ENCODE data around the gene HSPA6.
A peak's percentile ranks its signal among the peaks of the same experiment; 100 is the strongest.
"Not testable (repeated sequence)": the region's sequence is repeated elsewhere in the genome, so short reads cannot be mapped to it uniquely, and the experiment has no call there.

The HSPA6 gene

GRCh38 chr1:161503394-161503748 is 21.0 kb upstream of the HSPA6 start:
- no peak for DNase-seq (ENCODE audit: low read depth in 2 of 2)

GRCh38 chr1:161505686-161506085 is 18.7 kb upstream of the HSPA6 start:
- DNase-seq (ENCODE audit: low read depth in 2 of 2), result no peak

- no peak for DNase-seq (ENCODE audit: low read depth in 2 of 2)
Observed at GRCh38 chr1:161506336-161507223, 17.8 kb upstream of the HSPA6 start.

- DNase-seq (ENCODE audit: low read depth in 2 of 2), result no peak
Observed at GRCh38 chr1:161510477-161510876, 13.9 kb upstream of the HSPA6 start.

DNA sequence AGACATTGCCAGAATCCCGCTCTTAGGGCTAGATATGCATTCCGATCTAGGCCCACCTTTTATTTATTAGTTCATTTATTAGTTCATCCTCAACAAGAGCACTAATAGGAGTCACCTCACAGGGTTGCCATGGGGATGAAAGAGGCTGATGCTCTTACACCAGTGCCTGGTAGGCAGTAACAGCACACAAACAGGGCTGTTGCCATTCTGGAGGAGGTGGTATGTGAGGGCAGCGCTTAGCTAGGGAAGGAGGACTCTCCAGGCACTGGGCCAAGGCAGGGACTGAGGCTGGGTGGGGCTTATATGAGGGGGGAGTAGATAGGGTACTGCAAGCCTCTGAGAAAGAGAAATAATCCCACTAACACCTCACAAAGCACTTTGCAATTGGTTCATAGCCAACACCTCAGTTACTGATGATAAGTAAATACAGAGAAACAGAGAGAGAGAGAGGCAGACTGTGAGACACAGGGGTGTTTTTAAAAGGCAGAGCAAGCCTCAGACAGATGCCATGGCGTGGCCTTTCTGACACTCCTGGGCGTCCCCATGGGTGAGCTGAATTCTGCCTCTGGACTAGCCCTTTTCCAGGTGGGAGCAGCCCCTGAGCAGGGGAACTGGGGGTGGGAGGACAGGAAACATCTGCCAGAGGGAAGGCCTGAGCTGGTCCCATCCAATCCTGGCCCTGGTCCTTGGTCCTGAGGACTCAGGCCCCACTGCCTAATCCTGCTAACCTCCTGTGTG is 13.2 kb upstream of the HSPA6 start:
- DNase-seq (ENCODE audit: low read depth in 2 of 2), result no peak

DNA sequence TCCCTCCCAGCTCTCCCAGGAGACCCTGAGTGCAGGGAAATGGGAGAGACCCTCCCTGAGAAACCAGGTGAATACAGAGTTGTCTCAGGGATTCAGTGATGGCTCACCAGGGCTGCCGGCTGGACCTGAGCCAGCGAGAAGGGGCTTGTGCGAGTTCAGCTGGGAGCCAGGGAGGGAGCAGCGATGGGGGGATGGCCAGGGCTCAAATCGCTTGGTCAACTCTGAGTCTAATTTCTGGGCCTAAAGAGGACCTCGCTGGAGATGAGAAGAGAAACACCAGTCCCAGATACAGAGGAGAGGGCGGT is 12.6 kb upstream of the HSPA6 start:
- no peak for DNase-seq (ENCODE audit: low read depth in 2 of 2)

GRCh38 chr1:161512636-161513447 is 11.5 kb upstream of the HSPA6 start:
- not testable (repeated sequence) for DNase-seq (ENCODE audit: low read depth in 2 of 2)

DNA sequence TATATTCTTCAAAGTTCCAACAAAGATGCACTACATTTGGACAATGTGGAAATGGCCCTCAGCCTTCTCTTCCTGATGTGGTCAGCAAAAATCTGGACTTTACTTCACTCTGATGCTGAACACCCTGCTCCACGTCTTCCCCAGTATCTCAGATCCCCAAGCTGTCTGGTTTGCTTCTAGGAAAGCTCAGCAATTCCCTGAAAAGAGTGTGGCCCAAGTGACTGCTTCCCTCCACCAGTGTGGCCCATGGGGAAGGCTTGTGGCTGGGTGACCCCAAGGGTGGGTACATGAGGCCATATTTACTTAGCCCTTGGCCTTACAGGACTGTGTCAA is 10.9 kb upstream of the HSPA6 start:
- DNase-seq (ENCODE audit: low read depth in 2 of 2), result not testable (repeated sequence)

DNA sequence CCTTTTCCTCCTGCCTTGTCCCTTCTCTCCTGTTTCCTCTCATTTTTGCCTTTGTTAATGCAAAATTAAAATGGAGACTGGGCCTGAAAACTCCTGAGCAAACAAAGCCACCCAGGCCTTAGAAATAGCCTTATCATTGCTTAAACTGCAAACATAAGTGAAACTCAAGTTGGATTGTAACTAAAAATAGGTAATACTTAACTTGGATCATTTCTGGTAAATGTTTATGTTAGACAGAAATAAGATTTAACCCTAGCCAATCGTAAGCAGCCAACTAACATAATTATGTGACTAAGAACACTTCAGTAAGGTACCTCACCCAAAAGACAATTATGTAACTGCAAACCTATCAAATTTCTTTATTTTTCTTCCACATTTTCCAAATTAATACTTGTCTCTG is 10.4 kb upstream of the HSPA6 start:
- not testable (repeated sequence) for DNase-seq (ENCODE audit: low read depth in 2 of 2)

DNA sequence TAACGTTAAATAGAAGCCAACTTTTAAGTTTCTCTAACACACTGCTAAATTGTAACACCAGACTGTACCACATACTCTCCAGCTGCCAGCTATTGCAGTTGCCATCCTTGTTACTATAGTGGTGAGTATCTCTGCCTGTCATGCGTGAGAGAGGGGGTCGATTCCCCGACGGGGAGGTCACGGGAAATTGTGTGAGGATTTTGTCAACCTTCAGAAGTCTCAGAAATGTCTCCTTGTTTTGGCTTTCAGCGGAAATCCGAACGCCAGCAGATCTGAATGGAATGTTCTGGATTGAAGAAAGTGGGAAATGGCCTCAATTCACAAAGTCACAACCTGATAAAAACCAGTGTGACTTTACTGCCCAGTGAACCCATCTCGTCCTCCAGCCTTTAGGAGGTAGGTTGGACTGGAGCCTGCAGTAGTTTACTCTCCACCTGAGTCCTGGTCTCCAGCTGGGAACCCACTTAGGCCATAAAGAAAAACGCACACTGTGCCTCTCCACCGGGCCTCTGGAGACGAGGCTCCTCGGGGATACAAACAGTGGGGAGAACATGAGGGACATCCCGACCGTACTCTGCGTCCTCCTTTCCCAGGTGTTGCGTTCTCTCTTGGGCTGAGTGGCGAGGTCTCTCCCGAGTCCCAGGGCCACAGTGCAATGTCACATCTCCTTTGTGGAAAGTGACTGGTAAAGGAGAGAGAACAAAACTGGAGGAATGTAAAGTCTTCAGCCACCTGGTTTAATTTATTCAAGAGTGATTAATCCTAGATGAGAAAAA is 1.1 kb upstream of the HSPA6 start:
- DNase-seq (ENCODE audit: low read depth in 2 of 2), result not testable (repeated sequence)

- DNase-seq (ENCODE audit: low read depth in 2 of 2), result not testable (repeated sequence)
Observed at GRCh38 chr1:161524742-161525291, 477 bp downstream of the HSPA6 start.

DNA sequence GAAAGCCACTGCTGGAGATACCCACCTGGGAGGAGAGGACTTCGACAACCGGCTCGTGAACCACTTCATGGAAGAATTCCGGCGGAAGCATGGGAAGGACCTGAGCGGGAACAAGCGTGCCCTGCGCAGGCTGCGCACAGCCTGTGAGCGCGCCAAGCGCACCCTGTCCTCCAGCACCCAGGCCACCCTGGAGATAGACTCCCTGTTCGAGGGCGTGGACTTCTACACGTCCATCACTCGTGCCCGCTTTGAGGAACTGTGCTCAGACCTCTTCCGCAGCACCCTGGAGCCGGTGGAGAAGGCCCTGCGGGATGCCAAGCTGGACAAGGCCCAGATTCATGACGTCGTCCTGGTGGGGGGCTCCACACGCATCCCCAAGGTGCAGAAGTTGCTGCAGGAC is 981 bp downstream of the HSPA6 start:
- DNase-seq (ENCODE audit: low read depth in 2 of 2), result not testable (repeated sequence)

DNA sequence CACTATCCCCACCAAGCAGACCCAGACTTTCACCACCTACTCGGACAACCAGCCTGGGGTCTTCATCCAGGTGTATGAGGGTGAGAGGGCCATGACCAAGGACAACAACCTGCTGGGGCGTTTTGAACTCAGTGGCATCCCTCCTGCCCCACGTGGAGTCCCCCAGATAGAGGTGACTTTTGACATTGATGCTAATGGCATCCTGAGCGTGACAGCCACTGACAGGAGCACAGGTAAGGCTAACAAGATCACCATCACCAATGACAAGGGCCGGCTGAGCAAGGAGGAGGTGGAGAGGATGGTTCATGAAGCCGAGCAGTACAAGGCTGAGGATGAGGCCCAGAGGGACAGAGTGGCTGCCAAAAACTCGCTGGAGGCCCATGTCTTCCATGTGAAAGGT is 1.6 kb downstream of the HSPA6 start:
- not testable (repeated sequence) for DNase-seq (ENCODE audit: low read depth in 2 of 2)

- not testable (repeated sequence) for DNase-seq (ENCODE audit: low read depth in 2 of 2)
Observed at GRCh38 chr1:161528550-161528949, 4.2 kb downstream of the HSPA6 start.

- not testable (repeated sequence) for DNase-seq (ENCODE audit: low read depth in 2 of 2)
Observed at GRCh38 chr1:161529463-161530104, 5.2 kb downstream of the HSPA6 start.

DNA sequence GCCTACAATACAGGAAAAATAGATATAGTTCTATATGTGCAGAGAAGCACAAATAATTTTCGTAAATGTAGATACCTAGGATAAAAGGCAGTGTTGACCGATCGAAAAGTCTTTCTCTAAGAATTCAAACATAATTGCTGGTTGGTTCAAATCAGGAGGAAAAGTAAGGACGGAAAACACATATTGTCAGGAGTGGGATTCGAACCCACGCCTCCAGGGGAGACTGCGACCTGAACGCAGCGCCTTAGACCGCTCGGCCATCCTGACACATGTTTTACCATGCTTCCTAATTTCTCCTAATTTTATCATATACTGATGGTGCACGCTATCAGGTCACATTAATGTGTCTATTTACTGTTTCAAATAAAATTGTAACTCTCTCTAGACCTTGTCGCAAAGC is 5.8 kb downstream of the HSPA6 start:
- DNase-seq (ENCODE audit: low read depth in 2 of 2), result peak; percentile 39 to 49

DNA sequence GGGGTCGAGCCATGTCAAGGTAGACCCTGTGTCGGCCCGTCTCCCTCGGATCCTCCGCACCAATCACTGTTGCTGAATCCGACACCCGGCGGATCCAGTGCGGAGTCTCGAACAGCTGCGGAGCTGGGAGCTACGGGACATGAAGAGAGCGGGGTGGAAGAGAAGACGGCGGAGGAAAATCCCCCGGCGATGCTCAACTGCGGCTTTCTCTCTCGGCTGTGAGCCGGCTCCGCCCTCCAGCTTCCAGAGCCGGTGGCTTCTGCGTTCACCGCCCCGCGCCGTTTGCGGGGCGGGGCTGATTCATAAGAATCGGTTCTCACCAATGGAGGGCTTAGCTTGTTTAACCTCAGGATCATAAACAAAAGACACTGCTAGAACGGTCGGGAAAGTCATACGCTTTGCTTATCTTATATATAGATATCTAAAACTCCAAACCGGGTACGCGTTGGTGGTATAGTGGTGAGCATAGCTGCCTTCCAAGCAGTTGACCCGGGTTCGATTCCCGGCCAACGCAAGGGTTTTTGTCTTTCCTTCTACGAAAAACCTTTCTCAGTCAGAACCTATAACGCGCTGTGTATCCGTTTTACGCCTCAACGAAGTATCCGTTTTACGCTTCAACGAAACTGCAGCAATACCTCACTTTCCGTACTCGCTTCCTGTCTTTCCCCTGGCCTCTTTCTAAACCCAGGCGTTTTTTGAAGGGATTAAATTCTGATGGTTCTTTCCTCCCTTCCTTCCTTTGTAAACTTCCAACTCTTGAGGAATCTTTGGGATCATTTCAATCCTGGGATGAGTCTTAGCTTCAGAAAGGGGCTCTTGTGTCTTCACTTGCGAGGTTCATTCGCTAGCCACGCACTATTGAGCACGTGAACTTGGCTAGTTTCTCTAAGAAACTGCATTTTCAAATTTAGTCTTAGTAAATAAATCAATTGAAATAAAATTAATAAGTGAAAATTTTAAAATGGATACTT is 6.6 kb downstream of the HSPA6 start:
- peak; percentile 82 to 88 for DNase-seq (ENCODE audit: low read depth in 2 of 2)

- DNase-seq (ENCODE audit: low read depth in 2 of 2), result no peak
Observed at GRCh38 chr1:161531986-161532643, 7.8 kb downstream of the HSPA6 start.
